Aorta (tissue), 5 donors: ENCODE results near the gene MANF. TPM values are rescaled to one million over a fixed set of nuclear protein-coding genes. Genes with fewer than 3 reads are reported as not detected.
A peak's percentile ranks its signal among the peaks of the same experiment; 100 is the strongest.
"Not testable (repeated sequence)": the region's sequence is repeated elsewhere in the genome, so short reads cannot be mapped to it uniquely, and the experiment has no call there.

Source experiments
- ATAC-seq: fragments of 200-7000 bp; cut with Tn5 transposase; one replicate; pipeline ENCODE4 v1.9.1; 2022; ENCODE audit warnings: moderate library complexity; ENCODE audit not compliant: low FRiP score
- DNase-seq, 2 donors: peaks; one replicate each; pipeline ENCODE4 v3.0.0-alpha.2; 2020
- H3K27ac ChIP-seq, 2 donors: one replicate each; pipeline ENCODE4 v1.5.1; 2013; ENCODE audit warnings: low read length in 2 of 2, mild to moderate bottlenecking in 2 of 2, moderate library complexity in 2 of 2, control low read depth in 1 of 2, inconsistent platforms in 1 of 2, low read depth in 1 of 2
- H3K27me3 ChIP-seq, 2 donors: one replicate each; pipeline ENCODE4 v1.6.1; 2013; ENCODE audit warnings: control low read depth in 1 of 2, low read length in 1 of 2, mild to moderate bottlenecking in 1 of 2, moderate library complexity in 1 of 2; ENCODE audit not compliant: insufficient read depth in 2 of 2, control insufficient read depth in 1 of 2
- H3K36me3 ChIP-seq, 2 donors: one replicate each; pipeline ENCODE4 v1.6.1; 2013; ENCODE audit warnings: control low read depth in 1 of 2, low read length in 1 of 2, mild to moderate bottlenecking in 1 of 2; ENCODE audit not compliant: insufficient read depth in 2 of 2, control insufficient read depth in 1 of 2
- H3K4me1 ChIP-seq, 2 donors: one replicate each; pipeline ENCODE4 v1.6.1; 2013; ENCODE audit warnings: low read length in 2 of 2, control low read depth in 1 of 2, mild to moderate bottlenecking in 1 of 2, moderate library complexity in 1 of 2; ENCODE audit not compliant: insufficient read depth in 2 of 2, control insufficient read depth in 1 of 2
- H3K4me3 ChIP-seq, 2 donors: one replicate each; pipeline ENCODE4 v1.5.1; 2013; ENCODE audit warnings: low read length in 2 of 2, control low read depth in 1 of 2, mild to moderate bottlenecking in 1 of 2
- H3K9me3 ChIP-seq: one replicate; pipeline ENCODE4 v1.6.1; 2013; ENCODE audit warnings: mild to moderate bottlenecking, low read length; ENCODE audit not compliant: control insufficient read depth
- WGBS, 2 donors: extraction: QIAGEN DNeasy Blood & Tissue Kit; methylation state at CpG; one replicate each; pipeline ENCODE4 v1.1.7; 2013; 5-methylcytosine and 5-hydroxymethylcytosine counted together
- intact Hi-C, 2 donors: fragments of 100-400 bp; cut with DNase I; formaldehyde crosslinking; loops; one replicate each; pipeline versions ENCODE4 v1.14.2 to v1.15.0; 2022
- polyA plus RNA-seq, 2 donors: library from polyadenylated mRNA; stranded (reverse); fragments of 200-250 nt; gene quantifications; one replicate each; pipeline ENCODE4 v1.2.3, GENCODE V29; 2013
- total RNA-seq, 2 donors: library from RNA; stranded (reverse); fragmentation: NEBNext Ultra II Directional; extraction: Animal tissue kit (Norgen Biotek cat#: 25700); gene quantifications; one replicate each; pipeline ENCODE4 v1.2.1, GENCODE V29; 2021
- donor health status: healthy with polysubstance abuse.
- donor health status: Bipolar disorder and iron deficiency.
- donor health status: DM: no; HTN: no; CAD: no.
- donor health status: DM: no; HTN: no; CAD: no.
- donor health status: DM: yes; HTN: yes; CAD: no.

The MANF gene
- total and polyA plus RNA-seq, 4 donors: 47.7 to 108 (median 73.0) TPM

- peak overlapping the region; percentile 57 to 81 for H3K27ac ChIP-seq
- intact Hi-C loops: loop anchor here in 1 of 2 donors (1.0 to 5.0 kb wide), 2 partner anchors 768 to 812 kb away; no protein-coding TSS in a partner anchor
Observed at GRCh38 chr3:51384055-51384725, 901 bp upstream of the MANF start.

GRCh38 chr3:51385621-51386091 is 565 bp downstream of the MANF start:
- H3K27ac ChIP-seq: no peak overlapping the region
- 2 to 3% methylated on average over 18 of the region's 18 CpGs for WGBS, 2 donors
- DNase-seq (peak in 1 of 2 donors; percentile 44), ATAC-seq (no peak)
- peaks cover 0 to 3% of the 10 kb centered on the region in 2 donors for H3K36me3 ChIP-seq
- H3K9me3 ChIP-seq: no peaks in the 10 kb centered on the region
- H3K27me3 ChIP-seq: no peaks in the 10 kb centered on the region
- peak overlapping the region; percentile 28 to 67 for H3K4me3 ChIP-seq
- intact Hi-C loops: loop anchor here in 1 of 2 donors (5.0 kb wide), 1 partner anchor 768 kb away; the partner anchor contains the start of gene MAPKAPK3
- peaks cover 0 to 2% of the 10 kb centered on the region in 2 donors for H3K4me1 ChIP-seq

More at GRCh38 chr3:51384055-51384725, 901 bp upstream of the MANF start:
- Histone ChIP-seq H3K4me3 (peak overlapping the region; percentile 43 to 72), H3K4me1 (peaks cover 0 to 2% of the 10 kb centered on the region in 2 donors), H3K36me3 (peaks cover 0 to 3% of the 10 kb centered on the region in 2 donors), H3K9me3 (no peaks in the 10 kb centered on the region), H3K27me3 (no peaks in the 10 kb centered on the region)
- ATAC-seq (peak; percentile 52), DNase-seq (no peak)
- WGBS, 2 donors: 0% methylated on average over 29 of the region's 29 CpGs

- no peaks in the 10 kb centered on the region for H3K9me3 ChIP-seq
- 27 to 28% methylated on average over 8 of the region's 8 CpGs for WGBS, 2 donors
- H3K27ac ChIP-seq: no peak overlapping the region
- peaks cover 0 to 2% of the 10 kb centered on the region in 2 donors for H3K4me1 ChIP-seq
- peak in 1 of 2 donors; percentile 20 for DNase-seq
- no peak for ATAC-seq
- no peaks in the 10 kb centered on the region for H3K27me3 ChIP-seq
- H3K4me3 ChIP-seq: peak overlapping the region; percentile 28 to 67
- peaks cover 0 to 3% of the 10 kb centered on the region in 2 donors for H3K36me3 ChIP-seq
- intact Hi-C loops: loop anchor here in 1 of 2 donors (5.0 kb wide), 1 partner anchor 769 kb away; the partner anchor contains the start of gene MAPKAPK3
Observed at GRCh38 chr3:51386159-51386851, 1.2 kb downstream of the MANF start.

GRCh38 chr3:51386852-51387229 is 1.8 kb downstream of the MANF start:
- intact Hi-C loops: loop anchor here in 1 of 2 donors (5.0 kb wide), 1 partner anchor 770 kb away; the partner anchor contains the start of gene MAPKAPK3
- peak in 1 of 2 donors; percentile 49 for DNase-seq

GRCh38 chr3:51387281-51387680 is 2.2 kb downstream of the MANF start:
- H3K36me3 ChIP-seq, ATAC-seq, H3K4me1 ChIP-seq, H3K9me3 ChIP-seq, H3K27me3 ChIP-seq, H3K27ac ChIP-seq, H3K4me3 ChIP-seq: not testable (repeated sequence)
- intact Hi-C loops: loop anchor here in 1 of 2 donors (5.0 kb wide), 1 partner anchor 770 kb away; the partner anchor contains the start of gene MAPKAPK3
- DNase-seq: peak in 1 of 2 donors; percentile 66
- WGBS, 2 donors: 71 to 72% methylated on average over 6 of the region's 6 CpGs

More at GRCh38 chr3:51386852-51387229, 1.8 kb downstream of the MANF start:
- Histone ChIP-seq H3K27ac (peak overlapping the region in 1 of 2 donors; percentile 0), H3K4me3 (no peak overlapping the region), H3K27me3 (no peaks in the 10 kb centered on the region), H3K36me3 (peaks cover 0 to 3% of the 10 kb centered on the region in 2 donors), H3K9me3 (no peaks in the 10 kb centered on the region), H3K4me1 (peaks cover 0 to 2% of the 10 kb centered on the region in 2 donors)
- WGBS, 2 donors: 87 to 91% methylated on average over 5 of the region's 5 CpGs
- no peak for ATAC-seq

- H3K9me3 ChIP-seq: no peaks in the 10 kb centered on the region
- ATAC-seq (no peak), DNase-seq (peak in 1 of 2 donors; percentile 16)
- H3K36me3 ChIP-seq: peaks cover 0 to 3% of the 10 kb centered on the region in 2 donors
- no peak overlapping the region for H3K27ac ChIP-seq
- H3K4me3 ChIP-seq: no peak overlapping the region
- 68 to 71% methylated on average over 6 of the region's 6 CpGs for WGBS, 2 donors
- peaks cover 0 to 2% of the 10 kb centered on the region in 2 donors for H3K4me1 ChIP-seq
- intact Hi-C loops: loop anchor here in 1 of 2 donors (5.0 kb wide), 1 partner anchor 771 kb away; the partner anchor contains the start of gene MAPKAPK3
- H3K27me3 ChIP-seq: no peaks in the 10 kb centered on the region
Observed at GRCh38 chr3:51388286-51389029, 3.4 kb downstream of the MANF start.

- H3K27me3 ChIP-seq: no peaks in the 10 kb centered on the region
- H3K27ac ChIP-seq: peak overlapping the region in 1 of 2 donors; percentile 10
- H3K9me3 ChIP-seq: no peaks in the 10 kb centered on the region
- DNase-seq (peak in 1 of 2 donors; percentile 79), ATAC-seq (no peak)
- no peak overlapping the region for H3K4me3 ChIP-seq
- intact Hi-C loops: loop anchor here (2.0 to 10.0 kb wide), 6 partner anchors 43 to 1035 kb away; partner anchors contain the start of genes CYB561D2 (in 1 of the 2), MAPKAPK3 (in 1 of the 2), NPRL2 (in 1 of the 2) and TEX264 (in 1 of the 2)
- H3K36me3 ChIP-seq: peaks cover 0 to 4% of the 10 kb centered on the region in 2 donors
- 50 to 59% methylated on average over 6 of the region's 6 CpGs for WGBS, 2 donors
- peaks cover 0 to 2% of the 10 kb centered on the region in 2 donors for H3K4me1 ChIP-seq
Observed at GRCh38 chr3:51389423-51390183, 4.5 kb downstream of the MANF start.
